B cell (primary cell): Measurements from ENCODE around the gene AMZ1. TPM values are rescaled to one million over a fixed set of nuclear protein-coding genes. Genes with fewer than 3 reads are reported as not detected.

Experiments used
- ATAC-seq: fragments of 200-7000 bp; cut with Tn5 transposase; one replicate; pipeline ENCODE4 v1.10.0; 2021; ENCODE audit warnings: low read depth, mild to moderate bottlenecking, moderate number of reproducible peaks, moderate library complexity
- CTCF ChIA-PET: fragments of 350-600 bp; sonication (Branson Sonifier 250); formaldehyde crosslinking; loops from one replicate; lab custom pipeline; 2021; ENCODE audit warnings: antibody characterized with exemption, inconsistent platforms; lab: Charles Lee
- POLR2A ChIA-PET: fragments of 350-600 bp; sonication (Branson Sonifier 250); formaldehyde crosslinking; loops from one replicate; lab custom pipeline; 2021; ENCODE audit warnings: antibody characterized with exemption; lab: Charles Lee
- DNase-seq: peaks from one replicate; pipeline ENCODE4 v3.0.0; 2013
- H2AFZ ChIP-seq: 2 replicates; pipeline ENCODE4 v1.6.1; 2012; ENCODE audit warnings: mild to moderate bottlenecking, low read depth, low read length; ENCODE audit not compliant: insufficient read depth, poor library complexity, severe bottlenecking
- H3K27ac ChIP-seq, 2 donors: 1 replicate in 1 of 2; 2 replicates in 1 of 2; pipeline ENCODE4 v1.5.1; 2012 to 2013; ENCODE audit warnings: low read length in 2 of 2, mild to moderate bottlenecking in 2 of 2, moderate library complexity in 1 of 2
- H3K27me3 ChIP-seq, 4 experiments: fragments of 200-600 bp in 1 of 4; sonication (generic) in 1 of 4; replicated peaks in 1 of 4; 1 replicate in 2 of 4; 2 replicates in 2 of 4; pipeline versions ENCODE4 v1.6.1 to v1.7.0; 2013 to 2016; ENCODE audit warnings: low read length in 3 of 4, mild to moderate bottlenecking in 2 of 4, mixed read lengths in 1 of 4, moderate library complexity in 1 of 4; ENCODE audit not compliant: insufficient read depth in 4 of 4, control insufficient read depth in 3 of 4; ENCODE audit errors: control extremely low read depth in 1 of 4
- H3K36me3 ChIP-seq, 2 experiments: replicated peaks in 1 of 2; 1 replicate in 1 of 2; 2 replicates in 1 of 2; pipeline versions ENCODE4 v1.6.1 to v1.7.1; 2013; ENCODE audit warnings: low read length in 1 of 2; ENCODE audit not compliant: insufficient read depth in 2 of 2, control insufficient read depth in 1 of 2; ENCODE audit errors: control extremely low read depth in 1 of 2, extremely low read depth in 1 of 2
- H3K4me1 ChIP-seq, 2 donors: fragments of 200-600 bp in 1 of 2; sonication (generic) in 1 of 2; 1 replicate in 1 of 2; 2 replicates in 1 of 2; pipeline versions ENCODE4 v1.5.1 to v1.6.1; 2013 to 2017; ENCODE audit warnings: low read length in 2 of 2; ENCODE audit not compliant: control insufficient read depth in 2 of 2, insufficient read depth in 2 of 2
- H3K4me2 ChIP-seq: replicated peaks from 2 replicates; pipeline ENCODE3; 2012; ENCODE audit warnings: mild to moderate bottlenecking, low read depth, low read length; ENCODE audit not compliant: poor library complexity, severe bottlenecking
- H3K4me3 ChIP-seq, 5 experiments: fragments of 200-600 bp in 1 of 5; sonication (generic) in 1 of 5; 1 replicate in 3 of 5; 2 replicates in 2 of 5; pipeline versions ENCODE4 v1.5.1 to v1.7.0; 2011 to 2016; ENCODE audit warnings: low read length in 4 of 5, mild to moderate bottlenecking in 4 of 5, low read depth in 2 of 5, control low read depth in 1 of 5, moderate library complexity in 1 of 5; ENCODE audit not compliant: insufficient read depth in 1 of 5; ENCODE audit errors: control extremely low read depth in 1 of 5, extremely low read depth in 1 of 5
- H3K79me2 ChIP-seq: fragments of 200-600 bp; sonication (generic); one replicate; pipeline ENCODE4 v1.6.0; 2016; ENCODE audit warnings: low read length; ENCODE audit not compliant: control insufficient read depth, insufficient read depth
- H3K9ac ChIP-seq: fragments of 200-600 bp; sonication (generic); 2 replicates; pipeline ENCODE4 v1.6.1; 2017; ENCODE audit warnings: mild to moderate bottlenecking, low read length, moderate library complexity
- H3K9me3 ChIP-seq, 3 donors: one replicate each; pipeline versions ENCODE4 v1.6.1 to v1.7.1; 2013; ENCODE audit warnings: low read length in 2 of 3; ENCODE audit not compliant: control insufficient read depth in 2 of 3, insufficient read depth in 1 of 3; ENCODE audit errors: control extremely low read depth in 1 of 3
- H4K20me1 ChIP-seq: 2 replicates; pipeline ENCODE4 v1.6.0; 2012; ENCODE audit warnings: mild to moderate bottlenecking, low read length; ENCODE audit not compliant: insufficient read depth, control insufficient read depth, poor library complexity, severe bottlenecking
- H3K27ac Mint-ChIP-seq: one replicate; pipeline ENCODE4 v1.8.0; 2021; ENCODE audit warnings: mixed read lengths
- H3K27me3 Mint-ChIP-seq: one replicate; pipeline ENCODE4 v1.8.0; 2021; ENCODE audit warnings: mixed read lengths
- H3K4me1 Mint-ChIP-seq: one replicate; pipeline ENCODE4 v1.8.0; 2021; ENCODE audit warnings: mixed read lengths
- H3K4me3 Mint-ChIP-seq: one replicate; pipeline ENCODE4 v1.8.0; 2021; ENCODE audit warnings: mixed read lengths
- H3K9me3 Mint-ChIP-seq: one replicate; pipeline ENCODE4 v1.8.0; 2022; ENCODE audit warnings: mixed read lengths; ENCODE audit not compliant: insufficient read depth
- EZH2 ChIP-seq: IDR thresholded peaks from 2 replicates; pipeline ENCODE4 v1.6.1; 2012; ENCODE audit warnings: borderline replicate concordance, low read depth, mild to moderate bottlenecking, moderate library complexity, low read length; ENCODE audit not compliant: insufficient read depth, poor library complexity, severe bottlenecking
- WGBS: methylation state at CpG from one replicate; pipeline ENCODE4 v1.1.5; 2013; ENCODE audit warnings: missing lambda C conversion rate; ENCODE audit not compliant: insufficient coverage; 5-methylcytosine and 5-hydroxymethylcytosine counted together
- intact Hi-C: fragments of 100-400 bp; cut with micrococcal nuclease; formaldehyde crosslinking; loops from one replicate; pipeline ENCODE4 v1.10.0; 2022
- polyA plus RNA-seq: library from polyadenylated mRNA; depleted of rRNA; stranded (reverse); fragments of >200 nt; gene quantifications from 2 replicates; pipeline ENCODE4 v1.2.3, GENCODE V29; 2012
- total RNA-seq, 2 donors: library from RNA; stranded (reverse); fragments of 120-200 nt in 1 of 2; gene quantifications; 1 replicate in 1 of 2; 2 replicates in 1 of 2; pipeline versions ENCODE4 v1.2.3 to v1.2.4, GENCODE V29; 2013 to 2022
- TF ChIP-seq, protein P1 (sequence below): fragments of 200-600 bp; IDR thresholded peaks from one replicate; pipeline ENCODE4 v1.8.0; 2022; ENCODE audit warnings: antibody characterized with exemption, mild to moderate bottlenecking

AMZ1 gene
- total and polyA plus RNA-seq, 2 donors (not counting 1 experiment from before 2014, with no cell fraction given), result 0.73 to 13.2 TPM

DNA sequence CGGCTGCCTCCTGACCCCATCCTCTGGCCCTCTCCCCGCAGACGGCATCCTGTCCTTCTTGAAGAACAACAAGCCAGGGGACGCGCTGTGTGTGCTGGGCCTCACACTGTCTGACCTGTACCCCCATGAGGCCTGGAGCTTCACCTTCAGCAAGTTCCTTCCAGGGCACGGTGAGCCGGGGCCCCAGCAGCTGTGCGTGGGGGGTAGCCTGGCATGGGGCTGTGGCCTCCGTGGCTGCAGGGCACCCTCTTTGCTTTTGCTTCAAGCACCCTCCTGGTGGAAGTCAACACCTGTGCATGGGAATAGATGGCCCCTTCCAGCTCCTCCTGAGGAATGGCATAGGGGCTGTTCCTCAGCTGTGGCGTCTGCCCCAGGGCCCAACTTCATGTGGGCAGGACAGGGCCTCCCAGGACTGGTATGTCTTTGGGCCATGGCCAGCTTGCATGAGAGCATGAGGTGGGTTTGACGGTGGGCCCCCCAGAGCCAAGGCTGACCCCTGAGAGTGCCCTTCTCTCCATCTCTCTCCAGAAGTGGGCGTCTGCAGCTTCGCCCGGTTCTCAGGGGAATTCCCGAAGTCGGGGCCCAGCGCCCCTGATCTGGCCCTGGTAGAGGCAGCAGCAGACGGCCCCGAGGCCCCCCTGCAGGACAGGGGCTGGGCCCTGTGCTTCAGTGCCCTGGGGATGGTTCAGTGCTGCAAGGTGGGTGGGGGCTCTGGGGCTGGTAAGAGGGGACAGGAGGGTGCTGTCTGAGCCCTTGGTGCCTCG lies 20.7 kb downstream of the AMZ1 start:
- H3K27me3 ChIP-seq, result no peaks in the 10 kb centered on the region
- H3K79me2 ChIP-seq, result peaks cover 3% of the 10 kb centered on the region
- POLR2A ChIA-PET, result interaction anchor here (0.5 to 2.9 kb wide), 7 partner anchors 10 to 181 kb away, joined by 4 to 24 read pairs (median 7); no protein-coding TSS in a partner anchor
- peaks cover 0 to 11% of the 10 kb centered on the region in 2 experiments for H3K36me3 ChIP-seq
- Mint-ChIP-seq H3K9me3 (no peaks in the 10 kb centered on the region), H3K27me3 (no peaks in the 10 kb centered on the region), H3K4me1 (peaks cover 38% of the 10 kb centered on the region), H3K4me3 (peak overlapping the region; percentile 92), H3K27ac (peak overlapping the region; percentile 97)
- H3K4me1 ChIP-seq, result peaks cover 29 to 39% of the 10 kb centered on the region in 2 donors
- H3K4me3 ChIP-seq, result peak overlapping the region in 4 of 5 experiments; percentile 44 to 77 (median 60)
- intact Hi-C loops, result loop anchor here (1.0 kb wide), 4 partner anchors 9 to 231 kb away; partner anchors contain the start of gene BRAT1
- no peak overlapping the region for H2AFZ ChIP-seq
- H3K27ac ChIP-seq, result peak overlapping the region; percentile 93 to 95
- no peaks in the 10 kb centered on the region for H4K20me1 ChIP-seq
- peaks cover 0 to 9% (median 0%) of the 10 kb centered on the region in 3 donors for H3K9me3 ChIP-seq
- TF ChIP-seq, protein P1, sequence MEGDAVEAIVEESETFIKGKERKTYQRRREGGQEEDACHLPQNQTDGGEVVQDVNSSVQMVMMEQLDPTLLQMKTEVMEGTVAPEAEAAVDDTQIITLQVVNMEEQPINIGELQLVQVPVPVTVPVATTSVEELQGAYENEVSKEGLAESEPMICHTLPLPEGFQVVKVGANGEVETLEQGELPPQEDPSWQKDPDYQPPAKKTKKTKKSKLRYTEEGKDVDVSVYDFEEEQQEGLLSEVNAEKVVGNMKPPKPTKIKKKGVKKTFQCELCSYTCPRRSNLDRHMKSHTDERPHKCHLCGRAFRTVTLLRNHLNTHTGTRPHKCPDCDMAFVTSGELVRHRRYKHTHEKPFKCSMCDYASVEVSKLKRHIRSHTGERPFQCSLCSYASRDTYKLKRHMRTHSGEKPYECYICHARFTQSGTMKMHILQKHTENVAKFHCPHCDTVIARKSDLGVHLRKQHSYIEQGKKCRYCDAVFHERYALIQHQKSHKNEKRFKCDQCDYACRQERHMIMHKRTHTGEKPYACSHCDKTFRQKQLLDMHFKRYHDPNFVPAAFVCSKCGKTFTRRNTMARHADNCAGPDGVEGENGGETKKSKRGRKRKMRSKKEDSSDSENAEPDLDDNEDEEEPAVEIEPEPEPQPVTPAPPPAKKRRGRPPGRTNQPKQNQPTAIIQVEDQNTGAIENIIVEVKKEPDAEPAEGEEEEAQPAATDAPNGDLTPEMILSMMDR, result no peak
- TF ChIP-seq EZH2, result no peak
- 79% methylated on average over 20 of the region's 20 CpGs for WGBS
- peak overlapping the region; percentile 85 for H3K4me2 ChIP-seq
- H3K9ac ChIP-seq, result peak overlapping the region; percentile 70
- CTCF ChIA-PET, result interaction anchor here (0.7 to 7.2 kb wide), 28 partner anchors 10 to 257 kb away, joined by 3 to 128 read pairs (median 8); partner anchors contain the start of genes BRAT1 and TTYH3
- DNase-seq (no peak), ATAC-seq (no peak)
